Stromal cell of bone marrow (primary cell): ENCODE measurements around the gene RASD1.
"Not testable (repeated sequence)": the region's sequence is repeated elsewhere in the genome, so short reads cannot be mapped to it uniquely, and the experiment has no call there.

Experiments
- DNase-seq: peaks from one replicate; pipeline ENCODE4 v3.0.0-alpha.2; 2012; ENCODE audit warnings: low read depth

The RASD1 gene

DNA sequence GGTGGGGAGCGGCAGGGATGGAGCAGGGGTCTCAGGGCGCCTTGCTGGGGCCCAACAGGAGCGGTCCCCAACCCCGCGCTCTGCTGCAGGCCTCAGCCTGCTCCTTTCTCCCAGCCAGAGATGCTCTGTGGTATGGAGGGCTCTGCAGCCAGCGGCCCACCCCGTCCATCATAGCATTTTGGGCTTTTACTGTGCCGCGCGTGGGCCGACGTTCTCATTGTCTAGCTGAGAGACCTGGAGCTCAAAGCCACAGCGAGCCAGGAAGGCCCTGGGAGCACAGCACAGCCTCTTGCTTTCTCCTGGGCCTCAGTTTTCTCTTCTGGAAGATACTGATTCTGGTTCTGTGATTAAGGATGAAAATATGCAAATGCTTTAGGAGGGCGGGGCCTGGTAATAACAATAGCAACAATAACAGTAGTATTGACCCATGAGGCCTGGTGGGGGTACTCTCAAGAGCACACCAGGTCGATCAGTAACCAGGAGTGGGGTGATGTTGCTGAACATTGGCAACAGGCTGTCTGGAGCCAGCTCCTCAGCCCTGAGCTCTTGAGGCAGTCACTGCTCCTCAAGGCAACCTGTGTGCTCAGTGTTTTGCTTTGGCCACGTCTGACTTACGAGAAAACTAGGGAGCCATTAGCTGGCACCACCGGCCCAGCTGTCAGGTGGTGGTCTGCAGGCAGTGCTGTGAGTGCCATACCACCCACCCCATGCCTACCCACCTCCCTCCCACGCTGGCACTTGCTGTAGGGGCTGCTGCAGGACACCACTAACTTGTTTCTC, 1.1 kb upstream of the RASD1 start:
- DNase-seq = no peak

GRCh38 chr17:17495536-17496188, 533 bp downstream of the RASD1 start:
- DNase-seq = no peak

- no peak for DNase-seq
These were observed 1.2 kb downstream of the RASD1 start for GRCh38 chr17:17494870-17495535.

- no peak for DNase-seq
These were observed 1.7 kb downstream of the RASD1 start for GRCh38 chr17:17494499-17494869.

DNA sequence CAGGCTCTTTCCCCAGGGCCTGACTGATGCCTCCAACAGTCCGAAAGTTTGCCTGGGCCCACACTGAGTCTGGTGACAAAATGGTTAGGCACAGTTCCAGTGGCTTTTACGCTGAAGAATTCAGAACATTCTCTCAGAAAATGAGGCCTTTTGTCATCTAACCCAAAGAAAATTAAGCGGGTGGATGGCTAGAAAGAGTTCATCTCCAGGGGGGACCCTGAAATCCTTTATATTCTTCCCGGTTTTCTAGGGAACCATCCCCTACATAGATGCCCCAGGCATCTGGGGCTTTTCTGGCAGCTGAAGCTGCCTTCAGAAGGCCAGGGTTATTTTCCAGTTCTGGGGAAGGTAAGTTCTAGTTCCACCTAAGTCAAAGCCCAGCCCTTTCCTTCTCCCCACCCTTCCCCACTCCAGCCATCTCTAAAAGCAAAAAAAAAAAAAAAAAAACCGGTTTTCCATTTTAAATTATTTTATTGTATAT, 2.2 kb downstream of the RASD1 start:
- no peak for DNase-seq

DNA sequence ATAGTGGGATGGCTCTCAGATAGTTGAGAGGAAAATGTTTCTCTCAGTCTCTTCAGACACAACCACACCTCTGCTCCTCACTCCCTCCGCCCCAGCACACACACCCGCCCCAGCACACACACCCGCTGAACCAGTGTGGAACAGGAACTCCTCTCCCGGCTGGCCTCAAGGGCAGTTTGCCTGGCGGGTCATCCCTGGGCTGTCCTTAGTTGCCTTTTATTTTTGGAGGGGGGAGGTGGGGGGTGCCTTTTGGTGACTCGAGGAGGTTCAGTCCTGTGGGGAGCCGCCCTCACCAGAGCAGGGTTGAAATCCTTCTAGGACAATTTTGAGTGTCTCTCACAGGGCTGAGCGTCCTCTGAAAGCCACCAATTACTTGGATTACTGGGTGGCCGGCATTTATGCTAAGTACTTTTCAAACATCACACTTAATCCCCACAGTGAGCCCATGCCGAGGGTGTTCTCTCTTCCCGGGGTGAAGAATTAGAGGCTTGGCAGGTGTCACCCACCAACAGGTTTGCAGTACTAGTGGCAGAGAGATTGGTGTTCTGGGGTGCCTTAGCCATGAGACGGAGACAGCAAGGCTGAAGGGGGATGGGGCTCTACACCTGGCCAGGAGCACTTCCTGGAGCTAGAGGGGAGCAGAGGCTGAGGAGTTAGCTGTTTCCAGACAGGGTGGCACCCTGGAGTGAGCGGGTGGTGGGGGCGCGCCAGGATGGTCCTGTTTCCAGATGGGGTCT, 2.8 kb downstream of the RASD1 start:
- DNase-seq = no peak

GRCh38 chr17:17492571-17492970, 3.6 kb downstream of the RASD1 start:
- no peak for DNase-seq

DNA sequence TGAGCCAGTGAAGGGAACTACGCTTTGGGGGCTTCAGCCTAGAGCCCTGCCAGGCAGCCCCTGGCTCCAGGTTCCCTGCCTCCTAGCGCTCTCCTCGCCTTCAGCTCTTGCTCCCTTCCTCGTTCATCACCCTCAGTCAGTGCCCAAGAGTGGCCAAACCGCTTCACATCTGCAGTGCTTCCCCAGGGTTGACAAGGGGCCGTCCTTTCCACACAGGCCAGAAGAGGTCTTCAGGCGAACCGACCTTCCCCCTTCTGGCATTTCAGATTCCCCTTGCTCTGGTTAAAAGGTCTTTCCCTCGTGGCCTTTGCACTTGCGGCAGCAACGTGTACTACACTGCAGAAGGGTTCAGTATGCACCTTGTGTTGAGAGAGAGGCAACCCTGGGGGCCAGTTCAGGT, 4.1 kb downstream of the RASD1 start:
- no peak for DNase-seq

GRCh38 chr17:17491546-17491988, 4.6 kb downstream of the RASD1 start:
- no peak for DNase-seq

GRCh38 chr17:17491031-17491471, 5.1 kb downstream of the RASD1 start:
- no peak for DNase-seq

DNA sequence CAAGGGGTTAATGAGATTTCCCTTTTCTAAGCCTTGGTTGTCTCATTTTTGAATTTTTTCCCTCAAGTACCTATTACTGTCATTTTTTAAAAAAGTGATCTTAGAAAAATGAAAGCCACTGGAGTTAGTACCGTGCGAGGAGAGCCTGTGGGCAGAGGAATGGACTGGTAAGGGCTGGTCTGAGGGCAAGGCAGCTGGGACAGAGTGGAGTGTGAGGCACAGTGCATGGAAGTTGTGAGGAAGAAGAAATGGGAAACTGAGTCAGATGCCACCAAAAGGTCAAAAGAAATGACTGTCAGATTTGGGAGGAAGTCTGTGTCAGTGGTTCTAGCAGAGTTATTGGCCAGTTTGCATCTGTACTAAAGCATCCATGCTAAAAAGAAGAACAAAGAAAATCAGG, 8.2 kb downstream of the RASD1 start:
- no peak for DNase-seq

DNA sequence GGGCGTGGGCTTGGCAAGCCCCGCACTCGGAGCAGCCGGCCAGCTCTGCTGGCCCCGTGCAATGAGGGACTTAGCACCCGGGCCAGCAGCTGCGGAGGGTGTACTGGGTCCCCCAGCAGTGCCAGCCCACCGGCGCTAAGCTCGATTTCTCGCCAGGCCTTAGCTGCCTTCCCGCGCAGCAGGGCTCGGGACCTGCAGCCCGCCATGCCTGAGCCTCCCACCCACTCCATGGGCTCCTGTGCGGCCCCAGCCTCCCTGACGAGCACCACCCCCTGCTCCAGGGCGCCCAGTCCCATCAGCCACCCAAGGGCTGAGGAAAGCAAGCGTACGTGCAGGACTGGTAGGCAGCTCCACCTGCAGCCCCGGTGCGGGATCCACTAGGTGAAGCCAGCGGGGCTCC, 9.8 kb downstream of the RASD1 start:
- DNase-seq = not testable (repeated sequence)

DNA sequence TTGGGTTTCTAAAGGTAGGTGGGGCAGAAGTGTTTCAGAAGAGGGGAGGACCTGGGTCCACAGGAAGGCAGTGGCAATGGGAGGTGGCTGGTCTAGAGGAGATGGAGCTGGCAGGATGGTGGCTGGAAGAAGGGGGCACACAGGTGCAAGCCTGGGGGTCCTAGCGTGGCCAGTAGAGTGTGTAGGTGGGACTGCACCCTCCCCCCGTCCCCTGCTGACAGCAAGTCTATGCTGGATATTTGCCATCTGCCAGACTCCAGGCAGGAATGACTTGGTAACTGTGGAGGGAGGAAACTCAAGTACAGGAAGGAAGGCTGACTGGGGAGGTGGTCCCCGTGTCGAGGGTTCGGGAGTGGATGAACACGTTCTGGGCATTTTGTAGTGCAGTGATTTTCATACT, 10.8 kb downstream of the RASD1 start:
- DNase-seq = no peak

DNA sequence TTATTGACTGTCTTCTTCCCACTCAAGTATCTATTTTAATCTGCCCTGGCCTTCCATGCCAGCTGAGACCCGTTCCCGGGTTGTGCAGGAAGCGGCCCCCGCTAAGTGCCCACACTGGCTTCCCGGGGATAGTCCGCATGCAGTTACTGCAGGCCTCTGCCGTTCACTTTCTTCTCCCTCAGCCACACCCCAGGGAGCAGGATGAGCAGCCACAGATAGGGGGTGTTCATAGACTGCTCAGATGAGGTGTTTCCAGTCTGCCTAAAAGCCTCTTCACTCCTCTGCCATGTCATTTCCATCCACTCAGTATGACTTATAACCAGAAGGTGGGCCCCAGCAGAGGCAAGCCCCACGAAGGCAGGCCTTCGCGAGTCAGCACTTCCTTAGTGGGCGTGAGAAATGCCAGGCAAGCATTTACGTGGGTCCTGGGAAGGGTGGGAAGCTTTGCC, 11.7 kb downstream of the RASD1 start:
- no peak for DNase-seq

DNA sequence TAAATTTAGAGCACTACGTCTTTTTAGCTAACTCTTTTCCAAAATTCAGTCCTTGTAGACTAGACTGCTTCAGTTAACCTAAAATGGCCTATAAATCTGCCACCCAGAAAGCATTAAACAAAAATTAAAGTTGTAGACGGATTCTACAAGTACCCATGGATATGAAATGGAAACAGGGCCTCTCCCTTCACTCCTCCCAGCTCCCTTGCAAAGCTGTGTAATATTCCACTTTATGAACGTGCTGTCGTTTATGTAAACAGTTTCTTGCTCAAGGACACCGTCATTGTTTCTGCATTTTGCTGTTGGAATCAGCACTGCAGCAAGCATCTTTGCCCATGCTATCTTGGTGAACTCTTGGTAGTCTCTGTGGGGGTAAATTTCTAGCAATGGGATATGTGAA, 14.3 kb downstream of the RASD1 start:
- DNase-seq = no peak

- no peak for DNase-seq
These were observed 15.5 kb downstream of the RASD1 start for GRCh38 chr17:17480593-17481148.

GRCh38 chr17:17479209-17479608, 17.0 kb downstream of the RASD1 start:
- no peak for DNase-seq

DNA sequence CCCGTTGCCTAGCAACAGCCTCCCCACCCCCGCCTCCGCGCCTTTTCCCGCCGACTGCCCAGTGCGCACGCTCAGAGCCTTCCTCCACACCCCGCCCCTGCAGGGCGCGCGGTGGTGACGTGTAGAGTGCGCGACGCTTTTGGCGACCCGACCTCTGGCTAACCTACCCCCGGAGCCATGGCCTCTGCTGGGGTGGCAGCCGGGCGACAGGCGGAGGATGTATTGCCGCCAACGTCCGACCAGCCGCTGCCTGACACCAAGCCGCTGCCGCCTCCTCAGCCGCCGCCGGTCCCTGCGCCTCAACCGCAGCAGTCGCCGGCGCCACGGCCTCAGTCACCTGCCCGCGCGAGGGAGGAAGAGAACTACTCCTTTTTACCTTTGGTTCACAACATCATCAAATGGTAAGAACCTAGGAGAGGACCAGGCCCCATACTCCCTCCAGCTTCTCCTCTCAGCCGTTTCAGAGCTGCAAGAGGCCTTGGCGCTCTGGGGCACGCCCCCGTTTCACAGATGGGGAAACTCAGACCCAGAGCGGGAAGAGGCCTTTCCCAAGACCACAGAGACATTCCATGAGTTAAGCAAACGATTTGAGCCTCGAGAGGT, 19.2 kb downstream of the RASD1 start, which contains the start of gene MED9:
TSS of gene MED9 (plus strand) at position 136 of the 603 bp plus-strand sequence. CDS start at position 178, 42 bp downstream.
- peak; percentile 78 for DNase-seq

GRCh38 chr17:17474341-17474740, 21.9 kb downstream of the RASD1 start:
- no peak for DNase-seq

- DNase-seq = no peak
These were observed 23.8 kb downstream of the RASD1 start for GRCh38 chr17:17472333-17472920.

DNA sequence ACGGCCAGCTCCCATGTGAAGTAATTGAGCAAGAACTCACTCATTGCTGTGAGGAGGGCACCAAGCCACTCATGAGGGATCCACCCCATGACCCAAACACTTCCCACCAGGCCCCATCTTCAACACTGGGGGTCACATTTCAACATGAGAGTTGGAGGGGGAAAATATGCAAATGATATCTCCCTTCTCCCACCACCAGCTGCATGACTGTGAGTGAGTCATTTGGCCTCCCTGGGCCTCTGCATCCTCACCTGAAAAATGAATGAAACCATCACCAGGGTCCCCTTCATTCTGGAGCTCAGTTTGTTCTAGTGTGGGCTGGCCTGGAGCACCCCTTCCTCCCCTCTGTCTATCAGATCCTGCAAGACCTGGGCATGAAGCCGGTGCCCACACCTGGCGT, 26.2 kb downstream of the RASD1 start:
- no peak for DNase-seq
